Calu3 (cell line): ENCODE measurements around the gene CYP51A1. TPM values are rescaled to one million over a fixed set of nuclear protein-coding genes. Genes with fewer than 3 reads are reported as not detected.
"Not testable (repeated sequence)": the region's sequence is repeated elsewhere in the genome, so short reads cannot be mapped to it uniquely, and the experiment has no call there.

ENCODE experiments used
- BruUV-seq: library from RNA; stranded (reverse); fragments of 400-500 nt; replicated peaks from 2 replicates; lab custom pipeline; 2021; lab: Mats Ljungman, UMichigan
- CTCF ChIA-PET: fragments of 300-600 bp; sonication (Branson Sonifier 250); formaldehyde crosslinking; loops from one replicate; lab custom pipeline; 2022; ENCODE audit warnings: antibody characterized with exemption; lab: Charles Lee
- DNase-seq: peaks from one replicate; pipeline ENCODE4 v3.0.0; 2022
- H3K27ac Mint-ChIP-seq: one replicate; pipeline ENCODE4 v1.8.0; 2022; ENCODE audit warnings: mixed read lengths; ENCODE audit not compliant: unreplicated experiment
- H3K27me3 Mint-ChIP-seq: one replicate; pipeline ENCODE4 v1.8.0; 2022; ENCODE audit warnings: mixed read lengths; ENCODE audit not compliant: unreplicated experiment
- H3K36me3 Mint-ChIP-seq: one replicate; pipeline ENCODE4 v1.8.0; 2022; ENCODE audit warnings: mild to moderate bottlenecking, moderate library complexity, mixed read lengths; ENCODE audit not compliant: insufficient read depth, unreplicated experiment
- H3K4me1 Mint-ChIP-seq: one replicate; pipeline ENCODE4 v1.8.0; 2022; ENCODE audit warnings: mild to moderate bottlenecking, low read depth, mixed read lengths; ENCODE audit not compliant: unreplicated experiment
- H3K4me3 Mint-ChIP-seq: one replicate; pipeline ENCODE4 v1.8.0; 2022; ENCODE audit warnings: mild to moderate bottlenecking, low read depth, moderate library complexity, mixed read lengths; ENCODE audit not compliant: unreplicated experiment
- H3K9me3 Mint-ChIP-seq: one replicate; pipeline ENCODE4 v1.8.0; 2022; ENCODE audit warnings: low read depth, mixed read lengths; ENCODE audit not compliant: unreplicated experiment
- CTCF ChIP-seq: fragments of 200-600 bp; IDR thresholded peaks from one replicate; pipeline ENCODE4 v1.8.0; 2022; ENCODE audit warnings: antibody characterized with exemption; ENCODE audit not compliant: unreplicated experiment
- intact Hi-C: fragments of 100-400 bp; cut with micrococcal nuclease; formaldehyde crosslinking; loops from one replicate; pipeline ENCODE4 v1.10.0; 2022; ENCODE audit not compliant: unreplicated experiment
- total RNA-seq: library from RNA; stranded (reverse); gene quantifications from 2 replicates; pipeline ENCODE4 v1.2.3, GENCODE V29; 2022

Gene CYP51A1
- total RNA-seq, 1 experiment from 2014 or later, result 105 TPM

DNA sequence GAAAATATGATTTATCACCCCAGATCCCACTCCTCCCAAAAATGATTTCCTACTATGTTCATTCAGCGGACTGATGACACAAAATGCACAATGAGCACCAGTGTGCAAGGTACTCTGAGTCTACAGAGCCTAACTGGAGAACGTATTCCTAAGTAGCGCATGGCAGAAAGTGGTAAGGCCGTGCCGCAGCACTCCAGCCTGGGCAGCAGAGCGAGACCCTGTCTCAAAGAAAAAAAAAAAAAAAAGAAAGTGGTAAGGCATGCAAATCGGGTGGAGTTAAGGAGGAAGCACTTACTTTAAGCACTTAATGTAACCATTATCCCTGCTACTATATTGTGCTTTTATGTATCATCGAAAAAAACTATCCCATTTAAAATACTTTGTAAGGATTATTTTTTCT, 25.5 kb downstream of the CYP51A1 start:
- H3K4me3 Mint-ChIP-seq, result no peak overlapping the region
- H3K4me1 Mint-ChIP-seq, result no peaks in the 10 kb centered on the region
- intact Hi-C loops, result no loop called here
- no peak for DNase-seq
- CTCF ChIA-PET, result no interaction called here
- BruUV-seq, result no TSS peak
- H3K27ac Mint-ChIP-seq, result no peak overlapping the region
- no peak for TF ChIP-seq CTCF
- no peaks in the 10 kb centered on the region for H3K27me3 Mint-ChIP-seq
- peaks cover 26% of the 10 kb centered on the region for H3K36me3 Mint-ChIP-seq
- H3K9me3 Mint-ChIP-seq, result no peaks in the 10 kb centered on the region

GRCh38 chr7:92102862-92103261, 31.4 kb downstream of the CYP51A1 start:
- H3K4me1 Mint-ChIP-seq, H3K27ac Mint-ChIP-seq, BruUV-seq, H3K9me3 Mint-ChIP-seq, intact Hi-C loops, H3K36me3 Mint-ChIP-seq, H3K4me3 Mint-ChIP-seq, H3K27me3 Mint-ChIP-seq, CTCF ChIA-PET, DNase-seq: not testable (repeated sequence)

DNA sequence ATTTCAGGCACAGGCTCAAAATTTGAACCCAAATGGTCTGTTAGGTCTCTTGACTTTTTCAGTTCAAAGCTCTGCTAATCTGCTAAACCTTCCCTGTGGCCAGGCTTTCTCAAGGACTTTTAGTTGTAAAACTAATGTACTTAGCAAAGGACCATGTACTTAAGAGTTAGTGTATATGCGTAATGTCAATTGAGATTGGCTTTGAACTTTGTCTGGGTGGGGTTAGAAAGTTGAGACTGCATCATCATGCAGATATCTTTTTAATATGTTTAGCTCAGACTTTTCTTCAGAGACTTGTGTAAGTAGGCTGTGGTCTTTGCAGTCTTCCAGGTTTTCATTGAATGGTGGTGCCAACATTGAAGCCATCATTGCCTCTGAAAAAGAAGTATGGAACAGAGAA, 33.7 kb downstream of the CYP51A1 start:
- DNase-seq, result no peak
- Mint-ChIP-seq H3K27me3 (no peaks in the 10 kb centered on the region), H3K27ac (no peak overlapping the region), H3K9me3 (no peaks in the 10 kb centered on the region), H3K4me3 (no peak overlapping the region), H3K36me3 (no peaks in the 10 kb centered on the region), H3K4me1 (no peaks in the 10 kb centered on the region)
- no TSS peak for BruUV-seq
- no peak for TF ChIP-seq CTCF
- CTCF ChIA-PET, result no interaction called here
- intact Hi-C loops, result no loop called here

DNA sequence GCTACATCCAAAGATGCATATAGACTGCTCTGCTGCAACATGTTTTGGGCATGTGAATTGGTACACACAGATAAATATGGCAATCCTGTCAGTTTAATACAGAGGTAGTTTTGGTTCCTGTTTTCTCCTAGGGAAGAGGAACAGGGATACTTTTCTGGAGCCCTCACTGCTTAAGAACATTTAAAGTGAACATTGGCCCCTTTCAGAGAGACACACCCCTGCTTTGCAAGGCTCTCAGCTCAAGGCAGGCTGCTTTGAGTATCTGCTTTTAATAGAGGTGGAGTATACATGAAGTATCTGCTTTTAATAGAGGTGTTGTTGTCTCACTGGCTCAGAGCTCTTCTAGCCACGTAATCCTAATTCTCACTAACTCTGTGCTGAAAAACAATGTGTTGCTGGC, 38.9 kb downstream of the CYP51A1 start:
- H3K9me3 Mint-ChIP-seq, result no peaks in the 10 kb centered on the region
- CTCF ChIA-PET, result no interaction called here
- H3K4me3 Mint-ChIP-seq, result no peak overlapping the region
- BruUV-seq, result no TSS peak
- no peaks in the 10 kb centered on the region for H3K27me3 Mint-ChIP-seq
- H3K4me1 Mint-ChIP-seq, result no peaks in the 10 kb centered on the region
- DNase-seq, result no peak
- no peak overlapping the region for H3K27ac Mint-ChIP-seq
- no peaks in the 10 kb centered on the region for H3K36me3 Mint-ChIP-seq
- TF ChIP-seq CTCF, result no peak
- intact Hi-C loops, result no loop called here

- H3K4me3 Mint-ChIP-seq, result no peak overlapping the region
- H3K27ac Mint-ChIP-seq, result no peak overlapping the region
- peaks cover 2% of the 10 kb centered on the region for H3K9me3 Mint-ChIP-seq
- CTCF ChIA-PET, result interaction anchor here (0.7 kb wide), 1 partner anchor 300 kb away, joined by 5 read pairs; no protein-coding TSS in a partner anchor
- no peaks in the 10 kb centered on the region for H3K4me1 Mint-ChIP-seq
- no TSS peak for BruUV-seq
- no peaks in the 10 kb centered on the region for H3K27me3 Mint-ChIP-seq
- DNase-seq, result no peak
- no peak for TF ChIP-seq CTCF
- no peaks in the 10 kb centered on the region for H3K36me3 Mint-ChIP-seq
- intact Hi-C loops, result no loop called here
These were observed 42.1 kb downstream of the CYP51A1 start for GRCh38 chr7:92092210-92092609.
